Nephron (organoid): ENCODE data around the gene IQGAP2.

Source experiments
- H3K27ac Mint-ChIP-seq, 3 experiments: 2 replicates each; pipeline ENCODE4 v1.8.0; 2020; ENCODE audit warnings: mixed read lengths in 3 of 3, mild to moderate bottlenecking in 2 of 3, moderate library complexity in 1 of 3
- H3K27me3 Mint-ChIP-seq: 2 replicates; pipeline ENCODE4 v1.8.0; 2021; ENCODE audit warnings: low read depth, mild to moderate bottlenecking, moderate library complexity, mixed read lengths
- H3K36me3 Mint-ChIP-seq: 2 replicates; pipeline ENCODE4 v1.8.0; 2020; ENCODE audit warnings: low read depth, mixed read lengths
- H3K4me1 Mint-ChIP-seq: 2 replicates; pipeline ENCODE4 v1.8.0; 2020; ENCODE audit warnings: mixed read lengths
- H3K4me3 Mint-ChIP-seq, 3 experiments: 2 replicates each; pipeline ENCODE4 v1.8.0; 2020; ENCODE audit warnings: mild to moderate bottlenecking in 3 of 3, mixed read lengths in 3 of 3, moderate library complexity in 2 of 3
- H3K9me3 Mint-ChIP-seq: 2 replicates; pipeline ENCODE4 v1.8.0; 2020; ENCODE audit warnings: mixed read lengths
- CTCF ChIP-seq, 3 experiments: fragments of 200-600 bp; sonication (generic); IDR thresholded peaks; one replicate each; pipeline ENCODE4 v1.5.0; 2021; ENCODE audit warnings: antibody characterized with exemption in 3 of 3; ENCODE audit not compliant: unreplicated experiment in 3 of 3

Gene IQGAP2

GRCh38 chr5:76403766-76404222 lies 709 bp downstream of the IQGAP2 start:
- Mint-ChIP-seq H3K27me3 (peaks cover 9% of the 10 kb centered on the region), H3K9me3 (no peaks in the 10 kb centered on the region), H3K4me3 (peak overlapping the region; percentile 95 to 98 (median 97)), H3K36me3 (no peaks in the 10 kb centered on the region), H3K4me1 (peaks cover 9% of the 10 kb centered on the region), H3K27ac (peak overlapping the region in 2 of 3 experiments; percentile 45 to 60)
- TF ChIP-seq CTCF (IDR thresholded peaks at IDR 0.05; ENCODE audit: unreplicated experiment in 3 of 3), result peak; percentile 31 to 47 (median 40)

DNA sequence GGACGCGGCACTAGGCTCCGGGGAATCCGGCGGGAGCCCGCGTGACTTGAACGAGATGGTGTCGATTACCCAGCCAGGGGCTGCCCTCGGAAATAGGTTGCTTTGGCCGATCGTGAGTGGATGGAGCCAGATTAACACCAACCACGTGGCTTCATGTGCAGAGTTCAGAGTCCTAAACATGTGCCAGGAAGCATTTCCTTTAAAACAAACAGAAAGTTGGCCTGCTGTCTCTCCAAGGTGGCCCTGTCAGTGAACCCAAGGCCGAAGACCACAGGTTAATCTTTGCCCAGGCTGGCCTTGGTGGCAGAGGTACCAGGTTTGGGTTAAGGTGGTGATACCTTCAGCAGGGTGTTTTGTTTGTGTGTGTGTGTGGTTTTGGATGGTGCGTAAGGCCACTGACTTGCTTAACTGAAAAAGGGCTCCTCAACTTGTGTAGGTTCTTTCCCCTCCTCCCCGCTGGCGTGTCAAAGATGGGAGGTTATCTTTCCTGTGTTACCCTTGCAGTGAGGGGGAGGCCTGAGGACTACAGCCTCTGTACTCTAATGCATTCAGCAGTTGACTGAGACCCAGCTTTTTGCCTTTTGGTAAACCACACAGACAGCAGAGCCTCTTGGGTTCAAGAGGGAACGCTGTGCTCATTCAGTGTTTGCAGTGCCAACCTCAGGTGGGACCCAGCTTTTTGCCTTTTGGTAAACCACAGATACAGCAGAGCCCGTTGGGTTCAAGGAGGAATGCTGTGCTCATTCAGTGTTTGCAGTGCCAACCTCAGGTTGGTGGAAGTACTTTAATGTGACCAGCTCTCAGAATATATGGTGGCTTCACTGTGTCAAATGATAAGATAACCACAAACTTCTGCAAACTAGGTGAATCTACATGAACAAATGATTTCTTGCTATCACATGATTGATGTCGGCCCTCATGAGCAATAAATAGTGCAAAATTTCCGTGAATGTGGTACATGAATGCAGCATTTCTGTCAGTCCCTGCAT lies 1.4 kb downstream of the IQGAP2 start:
- H3K4me1 Mint-ChIP-seq, result peaks cover 9% of the 10 kb centered on the region
- TF ChIP-seq CTCF (IDR thresholded peaks at IDR 0.05; ENCODE audit: unreplicated experiment in 3 of 3), result no peak
- H3K27ac Mint-ChIP-seq, result peak overlapping the region in 2 of 3 experiments; percentile 45 to 60
- no peaks in the 10 kb centered on the region for H3K9me3 Mint-ChIP-seq
- no peaks in the 10 kb centered on the region for H3K36me3 Mint-ChIP-seq
- H3K27me3 Mint-ChIP-seq, result peaks cover 9% of the 10 kb centered on the region
- peak overlapping the region; percentile 95 to 98 (median 97) for H3K4me3 Mint-ChIP-seq

DNA sequence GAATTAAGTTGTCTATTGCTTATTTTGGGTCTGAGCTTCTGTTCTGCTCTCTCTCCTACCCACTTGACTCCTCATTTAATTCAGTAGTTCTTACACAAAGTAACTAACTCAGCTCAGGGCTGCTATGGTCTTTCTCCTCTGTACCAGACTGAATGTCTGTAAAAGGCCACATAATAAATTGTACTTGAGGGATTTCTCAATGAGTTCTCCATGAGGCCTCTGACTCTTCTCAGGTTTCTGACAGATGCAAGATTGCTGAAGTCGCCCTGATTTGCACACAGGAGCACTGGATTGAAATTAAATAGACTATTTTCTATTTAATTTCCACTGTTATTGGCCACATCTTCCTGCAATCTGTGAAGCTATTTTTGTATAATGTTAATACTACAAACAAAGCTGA lies 2.9 kb downstream of the IQGAP2 start:
- H3K36me3 Mint-ChIP-seq, result no peaks in the 10 kb centered on the region
- H3K27me3 Mint-ChIP-seq, result peaks cover 6% of the 10 kb centered on the region
- H3K27ac Mint-ChIP-seq, result peak overlapping the region in 2 of 3 experiments; percentile 4 to 46
- no peak for TF ChIP-seq CTCF (IDR thresholded peaks at IDR 0.05; ENCODE audit: unreplicated experiment in 3 of 3)
- peak overlapping the region; percentile 62 to 97 (median 95) for H3K4me3 Mint-ChIP-seq
- peaks cover 9% of the 10 kb centered on the region for H3K4me1 Mint-ChIP-seq
- H3K9me3 Mint-ChIP-seq, result no peaks in the 10 kb centered on the region

DNA sequence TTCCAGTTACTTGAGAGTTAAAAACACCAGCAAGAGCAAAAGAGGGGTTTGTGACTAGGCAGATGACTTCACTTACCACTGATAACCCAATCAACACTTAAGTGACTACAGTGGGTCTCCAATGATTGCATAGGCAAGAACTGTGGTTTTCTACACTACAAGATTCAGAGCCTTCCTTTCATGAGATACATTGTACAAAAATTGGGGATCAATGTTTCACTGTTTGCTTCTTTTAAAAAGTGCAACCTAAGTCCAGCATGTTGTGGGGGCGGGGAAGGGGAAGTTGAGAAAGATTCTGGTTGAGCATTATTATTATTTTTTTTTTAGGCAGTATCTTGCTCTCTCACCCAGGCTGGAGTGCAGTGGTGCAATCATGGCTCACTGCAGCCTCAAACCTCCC lies 3.6 kb downstream of the IQGAP2 start:
- Mint-ChIP-seq H3K27ac (no peak overlapping the region), H3K9me3 (no peaks in the 10 kb centered on the region), H3K36me3 (no peaks in the 10 kb centered on the region), H3K27me3 (peaks cover 2% of the 10 kb centered on the region), H3K4me1 (peaks cover 9% of the 10 kb centered on the region), H3K4me3 (no peak overlapping the region)
- TF ChIP-seq CTCF (IDR thresholded peaks at IDR 0.05; ENCODE audit: unreplicated experiment in 3 of 3), result no peak

DNA sequence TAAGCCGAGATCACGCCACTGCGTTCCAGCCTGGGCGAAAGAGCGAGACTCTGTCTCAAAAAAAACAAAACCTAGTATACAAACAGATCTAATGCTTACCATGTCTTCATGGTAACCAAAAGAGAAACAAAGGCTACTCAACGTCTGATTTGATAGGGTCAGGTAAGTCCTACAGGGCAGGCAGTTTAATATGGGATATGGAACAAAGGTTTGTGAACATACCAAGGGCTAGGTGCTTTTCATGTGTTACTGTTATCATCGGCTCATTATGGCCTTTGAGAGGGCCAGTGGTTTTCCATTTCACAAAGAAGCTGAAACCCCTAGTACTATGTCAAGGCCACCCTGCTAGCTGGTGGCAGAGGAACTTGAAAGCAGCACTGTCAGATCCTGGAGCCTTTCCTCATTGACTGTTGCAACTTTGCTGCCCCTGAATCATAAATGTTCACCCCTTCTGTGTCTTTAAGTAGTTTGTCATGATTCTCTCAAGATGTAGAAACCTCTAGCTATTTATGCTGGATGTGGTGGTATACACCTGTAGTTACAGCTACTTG lies 5.1 kb downstream of the IQGAP2 start:
- no peaks in the 10 kb centered on the region for H3K27me3 Mint-ChIP-seq
- H3K36me3 Mint-ChIP-seq, result no peaks in the 10 kb centered on the region
- no peaks in the 10 kb centered on the region for H3K9me3 Mint-ChIP-seq
- no peak for TF ChIP-seq CTCF (IDR thresholded peaks at IDR 0.05; ENCODE audit: unreplicated experiment in 3 of 3)
- H3K4me1 Mint-ChIP-seq, result peaks cover 9% of the 10 kb centered on the region
- no peak overlapping the region for H3K4me3 Mint-ChIP-seq
- H3K27ac Mint-ChIP-seq, result no peak overlapping the region
